Left renal cortex interstitium (tissue), 4 donors: ENCODE results near the gene HACL1. TPM values are rescaled to one million over a fixed set of nuclear protein-coding genes. Genes with fewer than 3 reads are reported as not detected.
"Not testable (repeated sequence)": the region's sequence is repeated elsewhere in the genome, so short reads cannot be mapped to it uniquely, and the experiment has no call there.

Experiments
- DNase-seq, 4 donors: peaks; one replicate each; pipeline ENCODE4 v3.0.0-alpha.2; 2013; ENCODE audit warnings: low read depth in 4 of 4, low spot score in 2 of 4, missing footprints in 1 of 4
- polyA plus RNA-seq, 4 donors: library from polyadenylated mRNA; unstranded; fragments of 120-200 nt; gene quantifications; one replicate each; pipeline ENCODE4 v1.2.1, GENCODE V29; 2013; ENCODE audit not compliant: insufficient read length in 4 of 4

HACL1 gene
- polyA plus RNA-seq, 4 donors, result 17.7 to 26.0 (median 22.6) TPM

GRCh38 chr3:15532614-15533013 lies 68.8 kb downstream of the HACL1 start:
- DNase-seq, result not testable (repeated sequence)

- DNase-seq, result no peak
Measured at GRCh38 chr3:15531346-15531745, 70.0 kb downstream of the HACL1 start.

GRCh38 chr3:15528854-15529537 lies 72.4 kb downstream of the HACL1 start:
- DNase-seq, result no peak

GRCh38 chr3:15527031-15527459 lies 74.3 kb downstream of the HACL1 start:
- DNase-seq, result no peak

GRCh38 chr3:15525790-15526189 lies 75.6 kb downstream of the HACL1 start:
- no peak for DNase-seq

- DNase-seq, result no peak
Measured at GRCh38 chr3:15523660-15524417, 77.5 kb downstream of the HACL1 start.

- no peak for DNase-seq
Measured at GRCh38 chr3:15522016-15522415, 79.4 kb downstream of the HACL1 start.

GRCh38 chr3:15521573-15521965 lies 79.8 kb downstream of the HACL1 start, which contains the start of gene COLQ:
Gene COLQ (minus strand): TSS chr3:15521706. CDS start chr3:15521625, 81 bp downstream.
- DNase-seq, result no peak

- no peak for DNase-seq
Measured at GRCh38 chr3:15520804-15521572, 80.4 kb downstream of the HACL1 start.

- no peak for DNase-seq
Measured at GRCh38 chr3:15520185-15520584, 81.2 kb downstream of the HACL1 start.

GRCh38 chr3:15519096-15519495 lies 82.3 kb downstream of the HACL1 start:
- no peak for DNase-seq

GRCh38 chr3:15514663-15515340 lies 86.6 kb downstream of the HACL1 start:
- no peak for DNase-seq

GRCh38 chr3:15513810-15514662 lies 87.3 kb downstream of the HACL1 start:
- DNase-seq, result no peak

GRCh38 chr3:15513116-15513515 lies 88.3 kb downstream of the HACL1 start:
- no peak for DNase-seq

GRCh38 chr3:15512166-15512565 lies 89.2 kb downstream of the HACL1 start:
- no peak for DNase-seq

- no peak for DNase-seq
Measured at GRCh38 chr3:15511156-15511555, 90.2 kb downstream of the HACL1 start.
